ENCODE measurements around the gene PRELP.

GRCh38 chr1:203459671-203460201 lies 15.9 kb upstream of the PRELP start:
- no peak for TF ChIP-seq CTCF (IDR thresholded peaks at IDR 0.05)
- TF ChIP-seq POLR2A (IDR thresholded peaks at IDR 0.05) = no peak
